ENCODE data around the gene RFX2. TPM values are rescaled to one million over a fixed set of nuclear protein-coding genes. Genes with fewer than 3 reads are reported as not detected.

Gene RFX2
- total RNA-seq, 1 experiment from 2014 or later: 13.7 TPM

DNA sequence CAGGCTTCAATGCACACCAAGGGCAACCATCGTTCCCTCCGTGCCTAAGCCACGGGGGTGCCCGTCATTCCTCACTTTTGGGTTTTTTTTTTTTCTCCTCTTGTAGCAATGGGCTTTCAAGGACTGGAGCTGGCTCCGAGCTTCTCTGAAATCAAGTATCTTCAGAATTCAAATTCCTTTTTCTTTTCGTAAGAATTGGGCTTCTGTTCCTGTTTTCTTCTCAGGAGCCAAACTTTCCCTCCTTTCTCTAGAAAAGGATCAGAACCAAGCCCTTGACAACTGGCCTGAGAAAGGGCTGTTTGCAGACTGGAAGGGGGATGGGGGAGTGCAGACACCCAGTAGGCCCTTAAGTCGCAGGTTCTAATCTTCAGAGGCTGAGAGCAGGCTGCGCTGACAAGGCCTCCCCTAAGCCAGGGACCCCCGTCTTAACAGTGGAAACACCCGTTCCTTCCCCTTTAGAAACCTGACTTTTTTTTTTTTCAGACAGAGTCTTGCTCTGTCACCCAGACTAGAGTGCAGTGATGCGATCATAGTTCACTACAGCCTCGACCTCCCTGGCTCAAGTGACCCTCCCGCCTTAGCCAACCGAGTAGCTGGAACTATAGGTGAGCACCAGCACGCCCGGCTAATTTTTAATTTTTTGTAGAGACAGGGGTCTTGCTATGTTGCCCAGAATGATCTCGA is 51.6 kb downstream of the RFX2 start:
- TF ChIP-seq, protein P1, sequence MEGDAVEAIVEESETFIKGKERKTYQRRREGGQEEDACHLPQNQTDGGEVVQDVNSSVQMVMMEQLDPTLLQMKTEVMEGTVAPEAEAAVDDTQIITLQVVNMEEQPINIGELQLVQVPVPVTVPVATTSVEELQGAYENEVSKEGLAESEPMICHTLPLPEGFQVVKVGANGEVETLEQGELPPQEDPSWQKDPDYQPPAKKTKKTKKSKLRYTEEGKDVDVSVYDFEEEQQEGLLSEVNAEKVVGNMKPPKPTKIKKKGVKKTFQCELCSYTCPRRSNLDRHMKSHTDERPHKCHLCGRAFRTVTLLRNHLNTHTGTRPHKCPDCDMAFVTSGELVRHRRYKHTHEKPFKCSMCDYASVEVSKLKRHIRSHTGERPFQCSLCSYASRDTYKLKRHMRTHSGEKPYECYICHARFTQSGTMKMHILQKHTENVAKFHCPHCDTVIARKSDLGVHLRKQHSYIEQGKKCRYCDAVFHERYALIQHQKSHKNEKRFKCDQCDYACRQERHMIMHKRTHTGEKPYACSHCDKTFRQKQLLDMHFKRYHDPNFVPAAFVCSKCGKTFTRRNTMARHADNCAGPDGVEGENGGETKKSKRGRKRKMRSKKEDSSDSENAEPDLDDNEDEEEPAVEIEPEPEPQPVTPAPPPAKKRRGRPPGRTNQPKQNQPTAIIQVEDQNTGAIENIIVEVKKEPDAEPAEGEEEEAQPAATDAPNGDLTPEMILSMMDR (IDR thresholded peaks at IDR 0.05; ENCODE audit: unreplicated experiment): no peak
- no peaks in the 10 kb centered on the region for H3K9me3 Mint-ChIP-seq (ENCODE audit: low read depth, unreplicated experiment)
- H3K4me3 Mint-ChIP-seq (ENCODE audit: low read depth, unreplicated experiment): no peak overlapping the region
- no TSS peak for BruUV-seq (replicated peaks)
- CTCF ChIA-PET: no interaction called here
- intact Hi-C loops (cut with micrococcal nuclease; ENCODE audit: unreplicated experiment): no loop called here
- H3K27me3 Mint-ChIP-seq (ENCODE audit: unreplicated experiment): no peaks in the 10 kb centered on the region
- DNase-seq: no peak
- H3K4me1 Mint-ChIP-seq (ENCODE audit: low read depth, unreplicated experiment): peaks cover 34% of the 10 kb centered on the region
- H3K27ac Mint-ChIP-seq (ENCODE audit: unreplicated experiment): no peak overlapping the region
- no peaks in the 10 kb centered on the region for H3K36me3 Mint-ChIP-seq (ENCODE audit: insufficient read depth, unreplicated experiment)

DNA sequence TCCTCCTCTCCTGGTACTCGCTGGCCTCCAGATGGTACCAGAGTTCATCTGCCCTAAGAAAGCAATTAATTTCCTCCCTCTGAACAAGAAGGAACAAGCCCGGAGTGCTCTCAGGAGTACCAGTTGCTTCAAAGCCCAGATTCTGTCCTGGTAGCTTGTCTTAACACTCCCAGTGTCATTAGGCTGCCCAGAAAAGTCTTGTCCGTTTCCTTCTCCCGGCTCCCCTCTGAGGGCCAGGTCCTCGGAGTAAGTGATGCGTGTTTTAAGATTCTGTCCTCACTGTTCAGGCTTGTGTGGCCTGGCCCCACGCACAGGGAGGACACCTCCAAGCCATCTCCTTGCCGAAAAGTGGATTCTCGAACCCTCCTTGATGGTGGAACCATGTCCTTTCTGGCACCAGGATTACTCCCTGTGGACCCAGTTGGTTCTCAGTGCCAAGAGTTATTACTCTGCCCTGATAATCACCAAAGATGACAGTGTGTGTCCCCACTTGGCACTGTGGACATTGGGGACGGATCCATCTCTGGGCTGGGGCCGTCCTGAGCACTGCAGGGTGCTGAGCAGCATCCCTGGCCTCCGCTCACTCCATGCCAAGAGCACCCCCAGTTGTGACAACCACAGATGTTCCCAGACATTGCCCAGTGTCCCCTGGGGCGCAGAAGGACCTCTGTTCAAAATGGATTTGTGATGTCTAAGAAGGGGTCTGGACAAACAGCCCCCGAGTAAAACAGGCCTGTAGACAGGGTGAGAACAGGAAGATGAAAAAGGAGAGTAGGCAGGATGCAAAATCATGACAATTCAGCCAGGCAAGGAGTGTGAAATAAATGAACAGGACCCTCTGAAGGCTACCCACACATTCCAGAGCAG is 52.4 kb downstream of the RFX2 start:
- Mint-ChIP-seq H3K36me3 (ENCODE audit: insufficient read depth, unreplicated experiment) (no peaks in the 10 kb centered on the region), H3K27ac (ENCODE audit: unreplicated experiment) (peak overlapping the region; percentile 80), H3K27me3 (ENCODE audit: unreplicated experiment) (no peaks in the 10 kb centered on the region), H3K9me3 (ENCODE audit: low read depth, unreplicated experiment) (no peaks in the 10 kb centered on the region), H3K4me1 (ENCODE audit: low read depth, unreplicated experiment) (peaks cover 32% of the 10 kb centered on the region), H3K4me3 (ENCODE audit: low read depth, unreplicated experiment) (peak overlapping the region; percentile 48)
- no peak for DNase-seq
- TF ChIP-seq, protein P1 (IDR thresholded peaks at IDR 0.05; ENCODE audit: unreplicated experiment): no peak
- CTCF ChIA-PET: interaction anchor here (0.6 to 1.2 kb wide), 6 partner anchors 9 to 1794 kb away, joined by 3 to 5 read pairs (median 4); no protein-coding TSS in a partner anchor
- no TSS peak for BruUV-seq (replicated peaks)
- intact Hi-C loops (cut with micrococcal nuclease; ENCODE audit: unreplicated experiment): no loop called here

DNA sequence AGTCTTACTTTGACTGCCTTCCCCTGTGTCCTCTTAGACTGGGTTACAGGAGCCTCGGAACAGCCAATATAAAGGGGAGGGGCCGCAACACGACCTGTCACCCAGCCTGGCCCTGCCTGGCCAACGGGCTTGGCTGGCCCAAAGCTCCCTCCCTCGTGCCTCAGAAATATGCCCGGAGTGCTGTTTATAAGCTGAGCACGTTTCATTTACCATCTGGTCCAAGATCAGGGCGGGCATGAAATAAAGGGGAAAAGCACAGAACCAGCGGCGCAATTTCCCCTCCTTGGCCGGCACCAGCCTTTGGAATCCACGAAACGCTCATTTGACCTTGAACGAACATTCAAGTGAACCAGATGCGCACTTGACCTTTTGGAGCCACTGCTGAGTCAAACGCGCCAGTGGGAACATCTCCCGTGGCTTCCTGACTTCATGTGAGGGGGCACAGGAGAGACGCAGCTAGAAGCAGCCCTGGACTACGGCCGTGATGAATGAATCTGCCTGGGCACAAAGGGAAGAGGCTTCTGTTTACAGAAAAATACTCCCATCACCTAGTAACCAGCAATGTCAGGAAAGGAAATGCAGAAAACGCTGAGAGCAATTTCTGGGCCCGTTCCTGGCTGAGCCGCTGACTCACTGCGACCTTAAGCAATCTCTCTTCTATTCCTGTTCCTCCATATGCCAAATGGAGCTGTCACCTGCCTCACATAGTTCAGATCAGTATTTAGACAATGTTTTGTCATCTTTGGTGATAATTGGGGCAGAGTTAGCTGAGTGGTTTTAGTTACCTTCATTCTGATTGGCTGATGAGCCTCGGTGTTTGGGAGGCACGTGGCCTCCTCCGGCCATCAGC is 53.3 kb downstream of the RFX2 start:
- peak overlapping the region; percentile 48 for H3K4me3 Mint-ChIP-seq (ENCODE audit: low read depth, unreplicated experiment)
- H3K4me1 Mint-ChIP-seq (ENCODE audit: low read depth, unreplicated experiment): peaks cover 32% of the 10 kb centered on the region
- no peaks in the 10 kb centered on the region for H3K9me3 Mint-ChIP-seq (ENCODE audit: low read depth, unreplicated experiment)
- BruUV-seq (replicated peaks): TSS peak; percentile 92
- no peaks in the 10 kb centered on the region for H3K27me3 Mint-ChIP-seq (ENCODE audit: unreplicated experiment)
- CTCF ChIA-PET: interaction anchor here (0.6 to 1.2 kb wide), 6 partner anchors 10 to 1793 kb away, joined by 3 to 5 read pairs (median 4); no protein-coding TSS in a partner anchor
- intact Hi-C loops (cut with micrococcal nuclease; ENCODE audit: unreplicated experiment): no loop called here
- TF ChIP-seq, protein P1 (IDR thresholded peaks at IDR 0.05; ENCODE audit: unreplicated experiment): no peak
- H3K27ac Mint-ChIP-seq (ENCODE audit: unreplicated experiment): peak overlapping the region; percentile 80
- no peaks in the 10 kb centered on the region for H3K36me3 Mint-ChIP-seq (ENCODE audit: insufficient read depth, unreplicated experiment)
- DNase-seq: peak; percentile 66

DNA sequence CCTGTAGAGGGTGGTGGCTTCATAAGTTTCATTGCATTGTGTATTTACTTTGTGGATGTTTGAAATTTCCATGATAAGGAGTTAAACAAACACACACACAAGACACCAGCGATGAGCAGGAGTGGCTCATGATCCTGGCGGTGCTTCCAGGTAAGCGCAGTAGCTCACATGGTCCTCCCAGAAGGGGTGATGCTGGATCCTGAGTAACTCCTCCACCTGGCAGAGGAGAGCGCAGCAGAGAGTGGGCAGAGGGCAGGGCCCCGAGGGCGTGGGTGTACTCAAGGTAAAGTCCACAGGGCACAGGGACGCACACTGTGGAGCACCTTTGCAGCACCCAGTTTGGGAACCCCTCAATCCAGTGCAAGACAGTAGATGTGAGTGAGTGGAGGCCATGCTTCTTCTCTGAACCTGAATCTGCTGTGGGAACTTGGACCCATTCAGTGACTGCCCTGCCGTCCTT is 54.0 kb downstream of the RFX2 start:
- CTCF ChIA-PET: no interaction called here
- peak overlapping the region; percentile 48 for H3K4me3 Mint-ChIP-seq (ENCODE audit: low read depth, unreplicated experiment)
- no peaks in the 10 kb centered on the region for H3K27me3 Mint-ChIP-seq (ENCODE audit: unreplicated experiment)
- DNase-seq: peak; percentile 15
- no peaks in the 10 kb centered on the region for H3K36me3 Mint-ChIP-seq (ENCODE audit: insufficient read depth, unreplicated experiment)
- intact Hi-C loops (cut with micrococcal nuclease; ENCODE audit: unreplicated experiment): no loop called here
- peaks cover 32% of the 10 kb centered on the region for H3K4me1 Mint-ChIP-seq (ENCODE audit: low read depth, unreplicated experiment)
- TF ChIP-seq, protein P1 (IDR thresholded peaks at IDR 0.05; ENCODE audit: unreplicated experiment): no peak
- no peaks in the 10 kb centered on the region for H3K9me3 Mint-ChIP-seq (ENCODE audit: low read depth, unreplicated experiment)
- no TSS peak for BruUV-seq (replicated peaks)
- peak overlapping the region; percentile 80 for H3K27ac Mint-ChIP-seq (ENCODE audit: unreplicated experiment)

Data from Calu3 (cell line).